Activated CD8-positive, alpha-beta memory T cell treated with anti-CD3 and anti-CD28 coated beads for 1 hour (primary cell): Measurements from ENCODE around the gene LDB2.

ENCODE experiments used
- DNase-seq, 2 donors: peaks; one replicate each; pipeline ENCODE4 v3.0.0-alpha.2; 2020; ENCODE audit warnings: low read depth in 1 of 2; ENCODE audit errors: extremely low read depth in 1 of 2

The LDB2 gene

GRCh38 chr4:16884673-16885460 is 13.6 kb downstream of the LDB2 start:
- no peak for DNase-seq

GRCh38 chr4:16883806-16884205 is 14.6 kb downstream of the LDB2 start:
- no peak for DNase-seq

GRCh38 chr4:16881151-16881884 is 17.1 kb downstream of the LDB2 start:
- no peak for DNase-seq

DNA sequence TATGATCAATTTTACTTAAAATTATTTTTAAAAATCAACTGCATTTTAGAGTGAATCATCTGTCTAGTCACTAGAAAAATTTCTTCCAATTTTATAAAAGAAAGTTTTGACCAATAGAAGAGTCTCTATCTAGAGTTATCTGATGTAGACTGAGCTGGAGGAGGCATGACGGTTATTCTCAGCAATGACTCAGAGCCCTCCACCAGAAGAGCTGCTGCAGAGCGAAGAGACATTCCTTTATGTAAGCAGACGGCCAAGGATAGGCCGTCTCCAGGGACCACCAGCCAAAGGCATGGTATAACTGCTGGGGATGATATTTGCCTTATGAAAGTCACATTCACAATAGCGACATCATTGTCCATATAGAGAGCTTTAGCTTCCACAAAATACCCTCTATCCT is 23.0 kb downstream of the LDB2 start:
- no peak for DNase-seq

DNA sequence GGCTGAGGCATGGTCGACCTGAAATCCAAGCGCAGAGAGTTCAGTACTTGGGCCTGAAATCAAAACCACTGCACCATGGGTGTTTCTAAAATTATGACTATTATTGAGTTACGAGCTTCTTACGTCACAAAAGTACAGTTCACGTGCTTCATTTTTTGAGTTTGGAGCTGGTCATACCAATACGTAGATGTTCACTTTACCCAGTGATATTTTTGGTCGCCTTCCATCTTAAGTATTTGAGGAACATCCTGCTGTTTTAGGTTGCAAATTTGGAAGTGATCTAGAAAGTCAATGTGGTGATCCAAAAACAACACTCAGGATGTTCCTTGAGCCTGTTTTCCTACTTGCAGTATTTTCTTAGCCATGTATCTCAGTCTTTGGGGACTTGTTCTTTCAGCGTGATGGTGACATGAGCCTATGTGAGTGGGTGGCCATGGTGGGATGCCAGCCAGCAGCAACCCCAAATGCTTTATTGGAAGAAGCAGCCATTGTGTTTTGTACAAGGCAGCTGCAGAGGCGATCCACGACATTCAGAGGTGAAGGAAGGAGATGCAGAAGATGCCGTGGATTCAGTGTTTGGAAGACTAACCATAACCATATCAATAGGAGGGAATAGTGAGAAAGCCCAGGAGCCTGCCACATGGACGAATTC is 28.7 kb downstream of the LDB2 start:
- no peak for DNase-seq

GRCh38 chr4:16868674-16869073 is 29.8 kb downstream of the LDB2 start:
- no peak for DNase-seq

DNA sequence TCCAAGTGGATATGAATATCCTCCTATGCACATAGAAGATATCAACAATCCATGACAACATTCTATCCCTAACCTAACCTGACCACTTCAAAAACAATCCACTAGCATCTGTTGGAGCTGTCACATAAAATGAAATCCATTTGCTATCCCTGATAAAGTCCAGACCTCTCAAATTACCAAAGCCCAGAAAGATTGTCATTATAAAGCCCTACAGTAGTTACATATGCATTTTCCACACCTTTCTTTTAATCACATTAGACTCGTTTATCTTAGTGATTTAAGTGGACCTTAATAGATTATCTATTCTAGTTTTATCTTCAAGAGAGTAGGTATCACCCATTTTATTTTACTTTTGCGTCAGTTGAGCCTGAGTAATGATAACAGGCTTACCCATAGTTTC is 30.6 kb downstream of the LDB2 start:
- no peak for DNase-seq

- DNase-seq = no peak
Observed at GRCh38 chr4:16866974-16867373, 31.5 kb downstream of the LDB2 start.

DNA sequence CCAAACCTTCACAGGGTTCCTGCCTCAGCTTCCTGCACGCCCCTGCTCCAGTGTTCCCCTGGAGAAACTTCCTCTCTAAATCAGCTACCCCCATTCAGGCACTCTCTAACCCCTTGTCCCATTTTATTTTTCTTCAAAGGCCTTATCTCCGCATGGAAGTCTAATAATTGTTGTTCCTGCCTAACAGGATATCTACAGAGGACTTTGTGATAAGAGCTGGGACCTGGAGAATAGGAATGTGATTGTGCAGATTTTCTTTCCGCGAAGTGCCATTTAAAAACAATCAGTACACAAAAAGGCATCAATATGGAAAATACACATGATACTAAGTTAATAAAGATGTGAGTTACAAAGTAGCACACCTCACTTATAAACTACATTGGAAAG is 32.6 kb downstream of the LDB2 start:
- no peak for DNase-seq

DNA sequence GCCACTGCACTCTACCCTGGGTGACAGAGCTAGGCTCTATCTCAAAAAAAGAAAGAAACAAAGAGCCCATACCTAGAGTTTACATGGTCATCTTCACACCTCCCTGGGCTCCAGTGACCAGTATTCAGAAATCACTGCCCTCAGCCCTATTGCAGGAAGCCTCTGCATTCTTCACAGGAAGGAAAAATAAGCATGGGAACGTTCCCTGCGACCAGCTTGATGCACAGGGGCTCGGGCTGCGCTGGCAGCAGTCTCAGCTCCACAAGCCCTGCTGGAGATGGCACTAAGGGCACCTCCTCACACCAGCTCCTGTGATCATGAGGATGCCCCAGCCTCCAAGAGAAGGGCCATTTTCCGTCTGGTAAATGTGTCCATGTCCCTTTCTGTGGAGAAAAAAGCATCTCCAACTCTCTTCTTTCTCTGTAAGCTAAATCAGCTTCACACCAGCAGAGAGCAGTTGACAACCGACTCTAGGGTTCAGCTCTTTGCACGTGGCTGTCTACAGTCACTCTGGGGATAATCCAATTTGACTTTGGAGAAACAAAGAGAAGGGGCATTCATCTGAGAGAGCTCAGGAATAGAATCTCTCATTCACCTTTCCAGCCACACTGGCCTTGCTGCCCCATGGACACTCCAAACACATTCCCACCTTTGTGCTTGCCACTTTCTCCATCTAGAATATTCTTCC is 33.1 kb downstream of the LDB2 start:
- DNase-seq = no peak

GRCh38 chr4:16864199-16864598 is 34.2 kb downstream of the LDB2 start:
- DNase-seq = no peak

DNA sequence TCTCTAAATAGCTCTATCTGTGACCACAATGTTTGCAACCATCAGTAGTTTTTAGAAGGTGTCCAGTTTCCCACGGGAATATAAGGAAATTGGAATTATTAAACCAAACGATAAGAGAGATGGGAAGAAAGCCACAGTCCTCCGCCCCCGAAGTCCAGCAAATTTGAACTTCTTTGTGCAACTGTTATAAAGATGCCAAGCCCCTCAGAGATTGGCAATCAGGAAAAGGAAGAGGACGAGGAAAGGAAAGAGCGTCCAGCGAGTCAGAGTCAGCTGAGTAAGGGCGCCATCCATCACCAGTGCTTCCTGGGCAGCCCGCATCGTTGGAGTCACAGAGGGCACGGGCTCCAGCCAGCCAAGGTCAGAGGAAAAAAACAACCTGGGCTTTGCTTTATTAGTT is 35.7 kb downstream of the LDB2 start:
- no peak for DNase-seq

GRCh38 chr4:16860516-16860915 is 37.9 kb downstream of the LDB2 start:
- no peak for DNase-seq

DNA sequence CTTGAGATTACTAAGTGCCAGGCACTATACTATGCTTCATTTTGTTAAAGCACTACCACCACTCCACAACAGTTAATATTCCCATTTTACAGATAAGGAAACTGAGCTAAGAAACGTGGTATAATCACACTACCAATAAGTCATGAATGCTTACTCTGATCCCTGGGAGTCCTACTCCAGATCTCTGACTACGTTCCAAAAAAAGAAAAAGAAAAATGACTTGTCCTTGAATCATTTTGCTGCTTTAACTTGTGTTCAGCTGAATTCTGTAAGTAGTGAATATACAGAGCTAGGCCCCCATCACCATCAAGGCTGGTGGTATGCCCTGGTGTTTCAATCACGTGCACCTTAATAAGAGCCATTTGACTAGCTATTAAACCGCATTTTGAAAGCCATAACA is 39.4 kb downstream of the LDB2 start:
- DNase-seq = no peak

GRCh38 chr4:16858275-16858752 is 40.1 kb downstream of the LDB2 start:
- no peak for DNase-seq

DNA sequence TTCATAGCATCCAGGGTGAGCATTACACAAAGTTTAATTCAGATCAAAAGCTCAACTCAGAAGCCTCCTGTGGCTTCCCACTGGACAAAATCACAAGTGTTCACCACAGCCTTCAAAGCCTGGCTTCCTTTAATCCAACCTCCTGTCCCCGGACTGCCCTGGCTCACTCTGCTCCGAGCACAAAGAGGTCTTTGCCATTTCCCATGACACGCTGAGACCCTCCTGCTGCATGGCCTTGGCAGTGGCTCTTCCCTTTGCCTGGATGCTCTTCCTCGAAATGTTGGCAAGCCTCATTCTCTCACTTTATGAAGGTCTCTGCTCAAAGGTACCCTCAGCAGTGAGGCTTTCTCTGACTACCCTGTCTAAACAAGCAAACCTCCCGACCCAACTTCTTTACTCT is 41.0 kb downstream of the LDB2 start:
- DNase-seq = no peak

- no peak for DNase-seq
Observed at GRCh38 chr4:16853640-16854039, 44.8 kb downstream of the LDB2 start.

GRCh38 chr4:16852644-16853043 is 45.8 kb downstream of the LDB2 start:
- DNase-seq = no peak

DNA sequence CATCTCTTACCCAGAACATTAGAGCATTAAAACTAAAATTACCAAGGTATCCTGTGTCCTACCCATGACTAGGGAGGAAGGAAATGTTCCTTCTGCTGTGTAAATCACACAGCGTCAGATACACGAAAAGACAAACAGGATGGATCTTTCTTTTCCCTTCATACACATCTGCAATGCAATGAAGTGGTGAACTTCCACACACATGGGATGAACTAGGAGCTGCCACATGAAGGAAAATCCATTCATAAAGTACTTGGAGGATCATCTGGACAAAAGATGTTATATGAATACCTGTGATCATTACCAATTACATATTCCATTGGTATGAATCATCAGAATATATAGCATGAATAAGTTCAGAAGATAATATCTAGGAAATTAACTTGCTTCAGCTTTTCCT is 46.2 kb downstream of the LDB2 start:
- DNase-seq = no peak

- DNase-seq = no peak
Observed at GRCh38 chr4:16846540-16847117, 51.8 kb downstream of the LDB2 start.
